Naive B cell (primary cell): ENCODE measurements around the gene RPRD2. TPM values are rescaled to one million over a fixed set of nuclear protein-coding genes. Genes with fewer than 3 reads are reported as not detected.

Source experiments
- ATAC-seq, 2 donors: fragments of 150-1000 bp; cut with Tn5 transposase; 2 replicates each; pipeline ENCODE4 v1.10.0; 2021; ENCODE audit warnings: low read depth in 2 of 2, mild to moderate bottlenecking in 2 of 2, moderate library complexity in 2 of 2
- DNase-seq: peaks from one replicate; pipeline ENCODE4 v3.0.0; 2022
- H3K27ac Mint-ChIP-seq, 6 donors: one replicate each; pipeline ENCODE4 v1.8.0; 2020 to 2022; ENCODE audit warnings: mild to moderate bottlenecking in 6 of 6, mixed read lengths in 6 of 6, moderate library complexity in 5 of 6, inconsistent platforms in 2 of 6
- H3K27me3 Mint-ChIP-seq, 3 donors: one replicate each; pipeline ENCODE4 v1.8.0; 2021 to 2022; ENCODE audit warnings: mixed read lengths in 3 of 3, mild to moderate bottlenecking in 1 of 3
- H3K36me3 Mint-ChIP-seq, 2 donors: one replicate each; pipeline ENCODE4 v1.8.0; 2020 to 2022; ENCODE audit warnings: mixed read lengths in 2 of 2, inconsistent platforms in 1 of 2, mild to moderate bottlenecking in 1 of 2
- H3K4me1 Mint-ChIP-seq, 3 donors: one replicate each; pipeline ENCODE4 v1.8.0; 2020 to 2022; ENCODE audit warnings: mixed read lengths in 3 of 3, inconsistent platforms in 1 of 3, mild to moderate bottlenecking in 1 of 3, moderate library complexity in 1 of 3
- H3K4me3 Mint-ChIP-seq, 8 donors: one replicate each; pipeline ENCODE4 v1.8.0; 2020 to 2022; ENCODE audit warnings: mild to moderate bottlenecking in 8 of 8, mixed read lengths in 8 of 8, moderate library complexity in 8 of 8, inconsistent platforms in 2 of 8
- H3K9me3 Mint-ChIP-seq, 7 donors: one replicate each; pipeline ENCODE4 v1.8.0; 2020 to 2022; ENCODE audit warnings: mixed read lengths in 7 of 7, mild to moderate bottlenecking in 5 of 7, inconsistent platforms in 2 of 7, moderate library complexity in 1 of 7
- polyA plus RNA-seq, 6 donors: library from polyadenylated mRNA; unstranded; fragments of 300-500 nt; fragmentation: Illumina TruSeq; gene quantifications; one replicate each; pipeline ENCODE4 v1.2.3, GENCODE V29; 2021; ENCODE audit warnings: low read depth in 6 of 6

The RPRD2 gene
- polyA plus RNA-seq, 6 donors from 2014 or later = 2.6 to 49.9 (median 28.6) TPM

DNA sequence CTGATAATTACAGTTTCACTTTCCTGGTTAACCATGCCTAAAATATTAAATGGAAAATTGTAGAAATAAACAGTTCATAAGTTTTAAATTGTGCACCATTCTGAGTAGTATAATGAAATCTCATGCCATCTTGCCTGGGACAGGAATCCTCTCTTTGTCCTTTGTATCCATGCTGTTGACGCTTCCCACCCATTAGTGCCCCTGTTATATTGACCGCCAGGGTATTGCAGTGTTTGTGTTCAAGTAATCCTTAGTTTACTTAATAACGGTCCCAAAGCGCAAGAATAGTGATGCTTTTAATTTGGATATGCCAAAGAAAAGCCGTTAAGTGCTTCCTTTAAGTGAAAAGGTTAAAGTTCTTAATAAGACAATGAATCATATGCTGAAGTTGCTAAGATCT, 41.7 kb downstream of the RPRD2 start:
- Mint-ChIP-seq H3K9me3 (no peaks in the 10 kb centered on the region), H3K27ac (peak overlapping the region in 4 of 6 donors; percentile 2 to 59 (median 24)), H3K36me3 (peaks cover 0 to 4% of the 10 kb centered on the region in 2 donors), H3K27me3 (no peaks in the 10 kb centered on the region), H3K4me3 (peak overlapping the region in 1 of 8 donors; percentile 18), H3K4me1 (peaks cover 34 to 64% (median 37%) of the 10 kb centered on the region in 3 donors)
- DNase-seq = no peak
- no peak for ATAC-seq

DNA sequence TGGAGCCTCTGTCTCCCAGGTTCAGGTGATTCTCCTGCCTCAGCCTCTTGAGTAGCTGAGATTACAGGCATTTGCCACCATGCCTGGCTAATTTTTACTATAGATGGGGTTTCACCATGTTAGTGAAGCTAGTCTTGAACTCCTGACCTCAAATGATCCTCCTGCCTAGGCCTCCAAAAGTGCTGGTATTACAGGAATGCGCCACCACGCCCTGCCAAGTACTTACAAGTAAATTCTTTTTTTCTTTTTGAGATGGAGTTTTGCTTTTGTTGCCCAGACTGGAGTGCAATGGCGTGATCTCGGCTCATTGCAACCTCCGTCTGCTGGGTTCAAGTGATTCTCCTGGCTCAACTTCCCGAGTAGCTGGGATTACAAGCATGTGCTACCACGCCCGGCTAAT, 42.5 kb downstream of the RPRD2 start:
- no peak for DNase-seq
- Mint-ChIP-seq H3K9me3 (no peaks in the 10 kb centered on the region), H3K36me3 (peaks cover 0 to 4% of the 10 kb centered on the region in 2 donors), H3K4me1 (peaks cover 37 to 64% (median 41%) of the 10 kb centered on the region in 3 donors), H3K27ac (no peak overlapping the region), H3K27me3 (no peaks in the 10 kb centered on the region), H3K4me3 (peak overlapping the region in 1 of 8 donors; percentile 6)
- ATAC-seq = no peak

GRCh38 chr1:150407330-150407729, 43.4 kb downstream of the RPRD2 start:
- H3K36me3 Mint-ChIP-seq = peaks cover 0 to 4% of the 10 kb centered on the region in 2 donors
- no peak overlapping the region for H3K4me3 Mint-ChIP-seq
- DNase-seq = no peak
- H3K4me1 Mint-ChIP-seq = peaks cover 38 to 64% (median 41%) of the 10 kb centered on the region in 3 donors
- no peaks in the 10 kb centered on the region for H3K27me3 Mint-ChIP-seq
- peak overlapping the region in 1 of 6 donors; percentile 50 for H3K27ac Mint-ChIP-seq
- no peak for ATAC-seq
- H3K9me3 Mint-ChIP-seq = no peaks in the 10 kb centered on the region

- peak overlapping the region in 2 of 6 donors; percentile 9 to 78 for H3K27ac Mint-ChIP-seq
- H3K36me3 Mint-ChIP-seq = peaks cover 0 to 4% of the 10 kb centered on the region in 2 donors
- no peak for ATAC-seq
- H3K4me1 Mint-ChIP-seq = peaks cover 36 to 61% (median 50%) of the 10 kb centered on the region in 3 donors
- no peak overlapping the region for H3K4me3 Mint-ChIP-seq
- DNase-seq = no peak
- H3K27me3 Mint-ChIP-seq = no peaks in the 10 kb centered on the region
- H3K9me3 Mint-ChIP-seq = no peaks in the 10 kb centered on the region
Observed at GRCh38 chr1:150408800-150409199, 44.9 kb downstream of the RPRD2 start.

- Mint-ChIP-seq H3K4me3 (no peak overlapping the region), H3K36me3 (peaks cover 0 to 4% of the 10 kb centered on the region in 2 donors), H3K4me1 (peaks cover 41 to 58% (median 56%) of the 10 kb centered on the region in 3 donors), H3K9me3 (no peaks in the 10 kb centered on the region), H3K27ac (peak overlapping the region in 5 of 6 donors; percentile 44 to 81 (median 77)), H3K27me3 (no peaks in the 10 kb centered on the region)
- DNase-seq (no peak), ATAC-seq (no peak)
Observed at GRCh38 chr1:150409504-150410362, 45.8 kb downstream of the RPRD2 start.

DNA sequence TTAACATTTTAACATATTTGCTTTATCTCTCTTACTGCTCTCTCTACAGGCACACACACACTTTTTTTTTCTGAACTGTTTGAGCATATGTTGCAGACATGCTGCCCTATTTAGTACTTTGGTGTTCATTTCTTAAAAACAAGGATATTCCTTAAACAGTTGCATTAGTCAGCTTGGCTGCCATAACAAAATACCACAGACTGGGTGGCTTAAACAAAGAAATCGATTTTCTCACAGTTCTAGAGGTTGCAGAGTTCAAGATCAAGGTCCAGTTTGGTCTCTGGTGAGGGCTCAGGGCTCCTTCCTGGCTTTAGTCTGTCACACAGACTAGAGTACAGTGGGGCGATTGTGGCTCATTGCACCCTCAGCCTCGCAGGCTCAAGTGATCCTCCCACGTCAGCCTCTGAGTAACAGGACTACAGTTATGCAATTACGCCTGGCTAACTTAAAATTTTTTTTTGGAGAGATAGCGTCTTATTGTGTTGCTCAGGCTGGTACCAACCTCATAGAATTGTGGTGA, 46.7 kb downstream of the RPRD2 start:
- peaks cover 0 to 4% of the 10 kb centered on the region in 2 donors for H3K36me3 Mint-ChIP-seq
- no peaks in the 10 kb centered on the region for H3K27me3 Mint-ChIP-seq
- no peaks in the 10 kb centered on the region for H3K9me3 Mint-ChIP-seq
- H3K4me3 Mint-ChIP-seq = peak overlapping the region in 1 of 8 donors; percentile 42
- peak overlapping the region in 1 of 6 donors; percentile 78 for H3K27ac Mint-ChIP-seq
- no peak for ATAC-seq
- DNase-seq = no peak
- peaks cover 39 to 53% (median 50%) of the 10 kb centered on the region in 3 donors for H3K4me1 Mint-ChIP-seq

- ATAC-seq (no peak), DNase-seq (no peak)
- Mint-ChIP-seq H3K4me1 (peaks cover 32 to 36% (median 33%) of the 10 kb centered on the region in 3 donors), H3K9me3 (no peaks in the 10 kb centered on the region), H3K36me3 (peaks cover 8 to 9% of the 10 kb centered on the region in 2 donors), H3K27me3 (no peaks in the 10 kb centered on the region), H3K4me3 (peak overlapping the region in 1 of 8 donors; percentile 52), H3K27ac (no peak overlapping the region)
Observed at GRCh38 chr1:150414592-150414991, 50.6 kb downstream of the RPRD2 start.

DNA sequence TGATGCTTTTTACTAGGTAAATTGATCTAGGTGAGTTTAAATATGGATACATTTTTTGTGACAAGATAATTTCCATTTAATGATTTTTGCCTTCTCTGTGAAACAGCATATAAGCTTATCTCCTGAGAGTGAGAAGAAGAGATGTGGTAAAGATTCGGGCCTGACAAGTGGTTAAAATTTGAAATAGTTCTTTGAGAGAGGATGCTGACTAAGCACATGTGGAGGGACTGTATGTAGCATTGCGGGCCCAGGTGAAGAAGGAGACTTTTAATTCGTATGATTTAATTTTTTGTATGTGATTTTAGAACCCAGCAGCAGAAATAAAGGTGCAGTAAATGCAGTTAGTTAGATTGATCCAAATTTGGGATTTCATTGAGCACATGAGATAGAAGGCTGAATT, 51.9 kb downstream of the RPRD2 start:
- DNase-seq = no peak
- Mint-ChIP-seq H3K4me1 (peaks cover 20 to 30% (median 28%) of the 10 kb centered on the region in 3 donors), H3K27me3 (no peaks in the 10 kb centered on the region), H3K9me3 (no peaks in the 10 kb centered on the region), H3K27ac (peak overlapping the region in 1 of 6 donors; percentile 0), H3K4me3 (no peak overlapping the region), H3K36me3 (peaks cover 8 to 15% of the 10 kb centered on the region in 2 donors)
- no peak for ATAC-seq

DNA sequence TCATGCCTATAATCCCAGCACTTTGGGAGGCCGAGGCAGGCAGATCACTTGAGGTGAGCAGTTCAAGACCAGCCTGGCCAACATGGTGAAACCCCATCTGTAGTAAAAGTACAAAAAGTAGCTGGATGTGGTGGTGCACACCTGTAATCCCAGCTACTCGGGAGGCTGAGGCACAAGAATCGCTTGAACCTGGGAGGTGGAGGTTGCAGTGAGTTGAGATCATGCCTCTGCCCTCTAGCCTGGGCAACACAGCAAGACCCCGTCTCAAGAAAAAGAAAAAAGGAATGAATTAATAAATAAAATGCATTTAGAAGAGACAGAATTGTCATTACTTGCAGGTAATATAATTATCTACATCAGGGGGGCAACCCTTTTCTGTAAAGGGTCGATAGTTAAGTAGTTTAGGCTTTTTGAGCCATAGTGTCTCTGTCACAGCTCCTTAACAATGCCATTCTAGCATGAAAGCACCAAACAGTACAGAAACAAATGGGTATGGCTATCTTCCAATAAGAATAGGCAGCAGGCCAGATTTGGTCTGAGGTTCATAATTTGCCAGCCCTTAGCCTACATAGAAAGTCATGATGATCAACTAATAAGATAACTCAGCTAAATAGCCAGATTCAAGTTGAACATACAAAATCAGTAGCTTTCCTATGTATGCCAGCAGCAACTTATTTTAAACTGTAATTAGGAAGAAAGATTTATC, 56.8 kb downstream of the RPRD2 start:
- Mint-ChIP-seq H3K27ac (peak overlapping the region in 1 of 6 donors; percentile 12), H3K4me3 (no peak overlapping the region), H3K9me3 (no peaks in the 10 kb centered on the region), H3K36me3 (peaks cover 8 to 15% of the 10 kb centered on the region in 2 donors), H3K27me3 (no peaks in the 10 kb centered on the region), H3K4me1 (peaks cover 6 to 19% (median 12%) of the 10 kb centered on the region in 3 donors)
- ATAC-seq = no peak
- DNase-seq = no peak

DNA sequence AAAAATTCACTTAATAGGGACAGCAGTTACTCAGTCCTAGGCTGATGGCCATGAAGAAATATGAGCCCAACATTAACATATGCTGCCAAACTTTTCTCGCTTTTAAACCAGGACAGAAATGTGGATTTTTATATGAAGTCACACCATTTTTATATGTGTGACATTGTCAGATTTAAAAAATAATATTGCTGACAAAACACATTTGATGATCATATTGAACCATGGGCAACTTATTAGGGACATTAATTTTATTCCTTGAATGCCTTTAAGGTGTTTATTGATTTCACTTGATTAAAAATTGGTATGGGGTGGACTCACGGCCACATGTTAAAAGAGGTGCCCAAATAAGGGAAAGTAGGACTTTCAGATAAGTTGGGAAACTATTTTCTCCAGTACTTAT, 58.6 kb downstream of the RPRD2 start:
- Mint-ChIP-seq H3K27me3 (no peaks in the 10 kb centered on the region), H3K4me3 (no peak overlapping the region), H3K27ac (peak overlapping the region in 1 of 6 donors; percentile 59), H3K36me3 (peaks cover 8 to 15% of the 10 kb centered on the region in 2 donors), H3K4me1 (peaks cover 5 to 17% (median 9%) of the 10 kb centered on the region in 3 donors), H3K9me3 (no peaks in the 10 kb centered on the region)
- ATAC-seq = no peak
- no peak for DNase-seq

DNA sequence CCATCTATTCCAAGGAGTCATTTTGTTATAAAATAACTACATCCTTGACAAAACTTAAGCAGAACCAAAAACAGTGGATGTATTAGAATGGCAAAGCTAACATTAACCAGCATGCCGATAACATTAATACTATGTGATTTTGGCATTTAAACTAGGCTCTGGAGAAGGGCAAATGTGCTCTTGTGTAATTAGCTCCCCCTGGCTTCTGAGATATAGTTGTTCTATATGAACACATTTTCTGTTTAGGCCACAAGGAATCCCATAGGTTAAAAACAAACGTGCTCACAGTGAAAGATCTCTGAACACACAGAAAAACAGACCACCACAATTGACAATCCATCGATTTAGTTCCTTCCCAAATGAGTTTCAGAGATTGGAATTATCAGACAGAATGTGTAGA, 65.9 kb downstream of the RPRD2 start:
- H3K4me3 Mint-ChIP-seq = no peak overlapping the region
- H3K27me3 Mint-ChIP-seq = no peaks in the 10 kb centered on the region
- H3K27ac Mint-ChIP-seq = peak overlapping the region in 4 of 6 donors; percentile 9 to 77 (median 26)
- DNase-seq (no peak), ATAC-seq (no peak)
- H3K36me3 Mint-ChIP-seq = peaks cover 0 to 10% of the 10 kb centered on the region in 2 donors
- no peaks in the 10 kb centered on the region for H3K9me3 Mint-ChIP-seq
- peaks cover 8 to 20% (median 9%) of the 10 kb centered on the region in 3 donors for H3K4me1 Mint-ChIP-seq

DNA sequence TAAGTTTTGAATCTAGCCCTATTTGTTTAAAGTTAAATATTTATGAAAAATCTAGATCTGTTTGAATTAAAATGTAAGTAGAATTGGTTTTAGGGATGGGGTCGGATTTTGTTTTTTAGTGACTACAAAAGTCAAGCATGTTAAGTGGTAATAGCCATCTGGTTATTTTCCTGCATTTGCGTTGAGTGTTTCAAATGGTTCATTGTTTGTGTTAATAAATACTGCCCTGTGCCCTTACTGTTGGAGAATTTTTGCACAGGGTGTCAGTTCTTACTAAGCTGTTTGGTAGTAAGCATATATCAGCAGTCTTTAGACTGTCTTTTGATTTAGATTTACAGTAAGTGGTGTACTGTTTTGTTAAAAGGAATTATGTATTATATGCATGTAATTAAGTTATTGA, 77.2 kb downstream of the RPRD2 start:
- Mint-ChIP-seq H3K27me3 (no peaks in the 10 kb centered on the region), H3K36me3 (peaks cover 5 to 10% of the 10 kb centered on the region in 2 donors), H3K27ac (no peak overlapping the region), H3K4me3 (no peak overlapping the region), H3K9me3 (no peaks in the 10 kb centered on the region), H3K4me1 (peaks cover 0 to 11% (median 4%) of the 10 kb centered on the region in 3 donors)
- DNase-seq = no peak
- ATAC-seq = no peak

DNA sequence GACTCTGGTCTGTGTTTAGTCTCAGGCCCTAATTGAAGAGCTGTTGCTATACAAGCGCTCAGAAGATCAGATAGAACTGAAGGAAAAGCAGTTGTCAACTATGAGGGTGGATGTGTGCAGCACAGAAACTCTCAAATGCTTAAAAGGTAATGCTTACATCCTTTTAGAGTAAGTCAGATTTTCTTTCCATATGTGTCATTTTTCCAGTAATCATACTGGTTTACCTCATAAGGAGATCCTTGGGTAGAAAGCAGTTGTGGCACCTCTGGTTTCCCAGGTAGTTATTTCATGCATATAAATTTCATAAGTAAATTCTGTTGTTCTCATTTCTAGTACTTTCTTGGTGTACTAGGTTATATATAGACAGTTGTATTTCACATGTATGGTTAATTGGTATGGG, 80.3 kb downstream of the RPRD2 start:
- Mint-ChIP-seq H3K9me3 (no peaks in the 10 kb centered on the region), H3K27ac (peak overlapping the region in 3 of 6 donors; percentile 3 to 24 (median 17)), H3K27me3 (no peaks in the 10 kb centered on the region), H3K4me3 (no peak overlapping the region), H3K36me3 (peaks cover 10 to 15% of the 10 kb centered on the region in 2 donors), H3K4me1 (peaks cover 4 to 6% (median 5%) of the 10 kb centered on the region in 3 donors)
- ATAC-seq (no peak), DNase-seq (no peak)
